HepG2 (cell line): ENCODE results near the gene PTRHD1. TPM values are rescaled to one million over a fixed set of nuclear protein-coding genes. Genes with fewer than 3 reads are reported as not detected.

Source experiments
- HNF4G ChIP-seq, 2 experiments: sonication (generic) in 1 of 2; formaldehyde crosslinking in 1 of 2; IDR thresholded peaks; 2 replicates each; pipeline versions ENCODE4 v1.4.0 to v1.6.1; 2011 to 2020; ENCODE audit warnings: borderline replicate concordance in 2 of 2, low read depth in 2 of 2, mild to moderate bottlenecking in 2 of 2, low read length in 1 of 2, missing genetic modification reagents in 1 of 2, moderate library complexity in 1 of 2
- ZBTB46 ChIP-seq: sonication (generic); formaldehyde crosslinking; IDR thresholded peaks from 2 replicates; pipeline ENCODE4 v1.4.0; 2020; ENCODE audit warnings: mild to moderate bottlenecking, missing genetic modification reagents, borderline replicate concordance
- ZEB1 ChIP-seq: IDR thresholded peaks from 2 replicates; pipeline ENCODE4 v1.6.1; 2012; ENCODE audit warnings: mild to moderate bottlenecking, low read depth, inconsistent platforms; ENCODE audit not compliant: insufficient replicate concordance
- ZFP1 ChIP-seq: IDR thresholded peaks from 2 replicates; pipeline ENCODE4 v1.6.1; 2016
- ZFYVE20 ChIP-seq: sonication (generic); formaldehyde crosslinking; IDR thresholded peaks from 2 replicates; pipeline ENCODE4 v1.8.0; 2023; ENCODE audit warnings: low read depth, mild to moderate bottlenecking, moderate library complexity, missing genetic modification reagents, borderline replicate concordance
- ZNF138 ChIP-seq: sonication (generic); formaldehyde crosslinking; IDR thresholded peaks from 2 replicates; pipeline ENCODE4 v1.5.0; 2020; ENCODE audit warnings: mild to moderate bottlenecking, low read depth, missing genetic modification reagents
- ZNF280B ChIP-seq: sonication (generic); formaldehyde crosslinking; IDR thresholded peaks from 2 replicates; pipeline ENCODE4 v1.5.0; 2020; ENCODE audit warnings: missing genetic modification reagents, mild to moderate bottlenecking, borderline replicate concordance
- polyA plus RNA-seq, 8 experiments: library from polyadenylated mRNA; depleted of rRNA in 3 of 8; stranded (reverse) in 7 of 8; unstranded in 1 of 8; fragments of >200 nt; fragmentation: Illumina TruSeq in 4 of 8; extraction: Trizol in 4 of 8; gene quantifications; 2 replicates each; pipeline versions ENCODE4 v1.2.1 to v1.2.3, GENCODE V29; 2011 to 2016; ENCODE audit warnings: low read depth in 4 of 8, missing spikeins in 1 of 8, mixed read lengths in 1 of 8; ENCODE audit not compliant: insufficient read depth in 1 of 8
- total RNA-seq, 5 experiments: library from RNA; depleted of rRNA; stranded (reverse); fragments of >200 nt; fragmentation: Illumina TruSeq; extraction: Trizol; gene quantifications; 2 replicates each; pipeline ENCODE4 v1.2.3, GENCODE V29; 2016; ENCODE audit warnings: low read depth in 1 of 5

PTRHD1 gene
- total and polyA plus RNA-seq, 2 of the 13 experiments (the other 11 are each of a cell fraction or from before 2014, with no cell fraction given) = 72.6 to 90.8 TPM

- no peak for TF ChIP-seq ZEB1
- TF ChIP-seq ZFYVE20 (CRISPR knock-in tag) = no peak
- no peak for TF ChIP-seq ZNF138 (CRISPR knock-in tag)
- TF ChIP-seq ZFP1 (CRISPR knock-in tag) = no peak
- no peak for TF ChIP-seq ZNF280B (CRISPR knock-in tag)
- TF ChIP-seq ZBTB46 (CRISPR knock-in tag) = no peak
- TF ChIP-seq HNF4G (IDR thresholded peaks at IDR 0.05; ENCODE audit: borderline replicate concordance, low read depth, low read length) = no peak
- TF ChIP-seq HNF4G (CRISPR knock-in tag; IDR thresholded peaks at IDR 0.05; ENCODE audit: borderline replicate concordance, low read depth) = no peak
These were observed 49.2 kb upstream of the PTRHD1 start (continued) for GRCh38 chr2:24842081-24843050.
